ENCODE results near the gene SMIM38. TPM values are rescaled to one million over a fixed set of nuclear protein-coding genes. Genes with fewer than 3 reads are reported as not detected.

Gene SMIM38
- total and polyA plus RNA-seq, 2 experiments from 2014 or later, result 0.38 TPM; not detected in 1

DNA sequence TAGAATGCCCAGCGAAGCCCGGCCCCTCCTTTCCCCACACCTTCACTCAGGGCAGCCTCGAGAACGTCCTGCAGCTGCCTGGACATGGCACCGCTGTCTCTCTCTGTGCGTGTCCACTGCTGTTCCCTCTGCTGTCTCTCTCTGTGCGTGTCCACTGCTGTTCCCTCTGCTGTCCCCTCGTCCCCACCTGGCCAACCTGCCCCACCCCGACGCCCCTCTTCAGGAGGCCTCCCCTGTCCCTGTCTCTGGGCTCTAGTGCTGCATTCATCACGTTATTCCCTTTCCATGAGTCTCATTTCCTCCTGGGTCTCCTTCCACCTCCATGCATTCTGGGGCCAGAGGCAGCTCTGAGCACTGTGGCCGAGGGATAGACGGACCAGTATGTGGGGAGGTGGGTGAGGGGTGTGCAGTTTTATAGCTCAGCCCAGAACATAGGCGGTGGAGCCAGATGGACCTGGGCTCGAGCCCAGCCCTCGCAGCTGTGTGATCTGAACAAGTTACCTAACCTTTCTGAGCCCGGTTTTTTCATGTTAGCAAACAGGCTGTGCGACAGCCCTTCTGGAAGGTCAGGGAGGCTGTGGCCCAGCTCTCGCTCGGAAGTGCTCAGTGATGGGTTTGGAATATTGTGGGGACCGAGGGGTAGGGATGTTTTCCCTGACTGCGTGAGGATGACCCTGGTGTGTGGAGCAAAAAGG is 41.9 kb upstream of the SMIM38 start:
- ATAC-seq (no peak), DNase-seq (ENCODE audit: low spot score) (no peak)
- no peak overlapping the region for H3K4me3 ChIP-seq
- Mint-ChIP-seq H3K36me3 (ENCODE audit: low read depth) (no peaks in the 10 kb centered on the region; the same call in 2 of the 3 replicates), H3K27me3 (ENCODE audit: insufficient read depth, low read depth, poor library complexity) (peaks cover 11% of the 10 kb centered on the region), H3K4me3 (no peak overlapping the region), H3K9me3 (peaks cover 20% of the 10 kb centered on the region), H3K27ac (no peak overlapping the region), H3K4me1 (no peaks in the 10 kb centered on the region)
- no peaks in the 10 kb centered on the region for H3K9me2 ChIP-seq (ENCODE audit: insufficient read depth)
- no peak overlapping the region for H2AFZ ChIP-seq
- H3K4me2 ChIP-seq, result no peak overlapping the region
- no peaks in the 10 kb centered on the region for H3F3A ChIP-seq (replicated peaks; ENCODE audit: low read depth)
- no peak overlapping the region for H3K27ac ChIP-seq (ENCODE audit: low read depth)
- H4K20me1 ChIP-seq (replicated peaks; ENCODE audit: insufficient read depth), result no peaks in the 10 kb centered on the region
- TF ChIP-seq, protein P1, sequence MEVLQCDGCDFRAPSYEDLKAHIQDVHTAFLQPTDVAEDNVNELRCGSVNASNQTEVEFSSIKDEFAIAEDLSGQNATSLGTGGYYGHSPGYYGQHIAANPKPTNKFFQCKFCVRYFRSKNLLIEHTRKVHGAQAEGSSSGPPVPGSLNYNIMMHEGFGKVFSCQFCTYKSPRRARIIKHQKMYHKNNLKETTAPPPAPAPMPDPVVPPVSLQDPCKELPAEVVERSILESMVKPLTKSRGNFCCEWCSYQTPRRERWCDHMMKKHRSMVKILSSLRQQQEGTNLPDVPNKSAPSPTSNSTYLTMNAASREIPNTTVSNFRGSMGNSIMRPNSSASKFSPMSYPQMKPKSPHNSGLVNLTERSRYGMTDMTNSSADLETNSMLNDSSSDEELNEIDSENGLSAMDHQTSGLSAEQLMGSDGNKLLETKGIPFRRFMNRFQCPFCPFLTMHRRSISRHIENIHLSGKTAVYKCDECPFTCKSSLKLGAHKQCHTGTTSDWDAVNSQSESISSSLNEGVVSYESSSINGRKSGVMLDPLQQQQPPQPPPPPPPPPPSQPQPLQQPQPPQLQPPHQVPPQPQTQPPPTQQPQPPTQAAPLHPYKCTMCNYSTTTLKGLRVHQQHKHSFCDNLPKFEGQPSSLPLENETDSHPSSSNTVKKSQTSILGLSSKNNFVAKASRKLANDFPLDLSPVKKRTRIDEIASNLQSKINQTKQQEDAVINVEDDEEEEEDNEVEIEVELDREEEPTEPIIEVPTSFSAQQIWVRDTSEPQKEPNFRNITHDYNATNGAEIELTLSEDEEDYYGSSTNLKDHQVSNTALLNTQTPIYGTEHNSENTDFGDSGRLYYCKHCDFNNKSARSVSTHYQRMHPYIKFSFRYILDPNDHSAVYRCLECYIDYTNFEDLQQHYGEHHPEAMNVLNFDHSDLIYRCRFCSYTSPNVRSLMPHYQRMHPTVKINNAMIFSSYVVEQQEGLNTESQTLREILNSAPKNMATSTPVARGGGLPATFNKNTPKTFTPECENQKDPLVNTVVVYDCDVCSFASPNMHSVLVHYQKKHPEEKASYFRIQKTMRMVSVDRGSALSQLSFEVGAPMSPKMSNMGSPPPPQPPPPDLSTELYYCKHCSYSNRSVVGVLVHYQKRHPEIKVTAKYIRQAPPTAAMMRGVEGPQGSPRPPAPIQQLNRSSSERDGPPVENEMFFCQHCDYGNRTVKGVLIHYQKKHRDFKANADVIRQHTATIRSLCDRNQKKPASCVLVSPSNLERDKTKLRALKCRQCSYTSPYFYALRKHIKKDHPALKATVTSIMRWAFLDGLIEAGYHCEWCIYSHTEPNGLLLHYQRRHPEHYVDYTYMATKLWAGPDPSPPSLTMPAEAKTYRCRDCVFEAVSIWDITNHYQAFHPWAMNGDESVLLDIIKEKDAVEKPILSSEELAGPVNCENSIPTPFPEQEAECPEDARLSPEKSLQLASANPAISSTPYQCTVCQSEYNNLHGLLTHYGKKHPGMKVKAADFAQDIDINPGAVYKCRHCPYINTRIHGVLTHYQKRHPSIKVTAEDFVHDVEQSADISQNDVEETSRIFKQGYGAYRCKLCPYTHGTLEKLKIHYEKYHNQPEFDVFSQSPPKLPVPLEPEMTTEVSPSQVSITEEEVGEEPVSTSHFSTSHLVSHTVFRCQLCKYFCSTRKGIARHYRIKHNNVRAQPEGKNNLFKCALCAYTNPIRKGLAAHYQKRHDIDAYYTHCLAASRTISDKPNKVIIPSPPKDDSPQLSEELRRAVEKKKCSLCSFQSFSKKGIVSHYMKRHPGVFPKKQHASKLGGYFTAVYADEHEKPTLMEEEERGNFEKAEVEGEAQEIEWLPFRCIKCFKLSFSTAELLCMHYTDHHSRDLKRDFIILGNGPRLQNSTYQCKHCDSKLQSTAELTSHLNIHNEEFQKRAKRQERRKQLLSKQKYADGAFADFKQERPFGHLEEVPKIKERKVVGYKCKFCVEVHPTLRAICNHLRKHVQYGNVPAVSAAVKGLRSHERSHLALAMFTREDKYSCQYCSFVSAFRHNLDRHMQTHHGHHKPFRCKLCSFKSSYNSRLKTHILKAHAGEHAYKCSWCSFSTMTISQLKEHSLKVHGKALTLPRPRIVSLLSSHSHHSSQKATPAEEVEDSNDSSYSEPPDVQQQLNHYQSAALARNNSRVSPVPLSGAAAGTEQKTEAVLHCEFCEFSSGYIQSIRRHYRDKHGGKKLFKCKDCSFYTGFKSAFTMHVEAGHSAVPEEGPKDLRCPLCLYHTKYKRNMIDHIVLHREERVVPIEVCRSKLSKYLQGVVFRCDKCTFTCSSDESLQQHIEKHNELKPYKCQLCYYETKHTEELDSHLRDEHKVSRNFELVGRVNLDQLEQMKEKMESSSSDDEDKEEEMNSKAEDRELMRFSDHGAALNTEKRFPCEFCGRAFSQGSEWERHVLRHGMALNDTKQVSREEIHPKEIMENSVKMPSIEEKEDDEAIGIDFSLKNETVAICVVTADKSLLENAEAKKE (CRISPR knock-in tag; IDR thresholded peaks at IDR 0.05), result no peak
- TF ChIP-seq, protein P2, sequence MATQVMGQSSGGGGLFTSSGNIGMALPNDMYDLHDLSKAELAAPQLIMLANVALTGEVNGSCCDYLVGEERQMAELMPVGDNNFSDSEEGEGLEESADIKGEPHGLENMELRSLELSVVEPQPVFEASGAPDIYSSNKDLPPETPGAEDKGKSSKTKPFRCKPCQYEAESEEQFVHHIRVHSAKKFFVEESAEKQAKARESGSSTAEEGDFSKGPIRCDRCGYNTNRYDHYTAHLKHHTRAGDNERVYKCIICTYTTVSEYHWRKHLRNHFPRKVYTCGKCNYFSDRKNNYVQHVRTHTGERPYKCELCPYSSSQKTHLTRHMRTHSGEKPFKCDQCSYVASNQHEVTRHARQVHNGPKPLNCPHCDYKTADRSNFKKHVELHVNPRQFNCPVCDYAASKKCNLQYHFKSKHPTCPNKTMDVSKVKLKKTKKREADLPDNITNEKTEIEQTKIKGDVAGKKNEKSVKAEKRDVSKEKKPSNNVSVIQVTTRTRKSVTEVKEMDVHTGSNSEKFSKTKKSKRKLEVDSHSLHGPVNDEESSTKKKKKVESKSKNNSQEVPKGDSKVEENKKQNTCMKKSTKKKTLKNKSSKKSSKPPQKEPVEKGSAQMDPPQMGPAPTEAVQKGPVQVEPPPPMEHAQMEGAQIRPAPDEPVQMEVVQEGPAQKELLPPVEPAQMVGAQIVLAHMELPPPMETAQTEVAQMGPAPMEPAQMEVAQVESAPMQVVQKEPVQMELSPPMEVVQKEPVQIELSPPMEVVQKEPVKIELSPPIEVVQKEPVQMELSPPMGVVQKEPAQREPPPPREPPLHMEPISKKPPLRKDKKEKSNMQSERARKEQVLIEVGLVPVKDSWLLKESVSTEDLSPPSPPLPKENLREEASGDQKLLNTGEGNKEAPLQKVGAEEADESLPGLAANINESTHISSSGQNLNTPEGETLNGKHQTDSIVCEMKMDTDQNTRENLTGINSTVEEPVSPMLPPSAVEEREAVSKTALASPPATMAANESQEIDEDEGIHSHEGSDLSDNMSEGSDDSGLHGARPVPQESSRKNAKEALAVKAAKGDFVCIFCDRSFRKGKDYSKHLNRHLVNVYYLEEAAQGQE (IDR thresholded peaks at IDR 0.05; ENCODE audit: unreplicated experiment), result no peak
- no peak for TF ChIP-seq JUNB (IDR thresholded peaks at IDR 0.05; ENCODE audit: unreplicated experiment)
- TF ChIP-seq, protein P3, sequence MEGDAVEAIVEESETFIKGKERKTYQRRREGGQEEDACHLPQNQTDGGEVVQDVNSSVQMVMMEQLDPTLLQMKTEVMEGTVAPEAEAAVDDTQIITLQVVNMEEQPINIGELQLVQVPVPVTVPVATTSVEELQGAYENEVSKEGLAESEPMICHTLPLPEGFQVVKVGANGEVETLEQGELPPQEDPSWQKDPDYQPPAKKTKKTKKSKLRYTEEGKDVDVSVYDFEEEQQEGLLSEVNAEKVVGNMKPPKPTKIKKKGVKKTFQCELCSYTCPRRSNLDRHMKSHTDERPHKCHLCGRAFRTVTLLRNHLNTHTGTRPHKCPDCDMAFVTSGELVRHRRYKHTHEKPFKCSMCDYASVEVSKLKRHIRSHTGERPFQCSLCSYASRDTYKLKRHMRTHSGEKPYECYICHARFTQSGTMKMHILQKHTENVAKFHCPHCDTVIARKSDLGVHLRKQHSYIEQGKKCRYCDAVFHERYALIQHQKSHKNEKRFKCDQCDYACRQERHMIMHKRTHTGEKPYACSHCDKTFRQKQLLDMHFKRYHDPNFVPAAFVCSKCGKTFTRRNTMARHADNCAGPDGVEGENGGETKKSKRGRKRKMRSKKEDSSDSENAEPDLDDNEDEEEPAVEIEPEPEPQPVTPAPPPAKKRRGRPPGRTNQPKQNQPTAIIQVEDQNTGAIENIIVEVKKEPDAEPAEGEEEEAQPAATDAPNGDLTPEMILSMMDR (conservative IDR thresholded peaks at IDR 0.05; ENCODE audit: low read depth in 2 of 2), result no peak
- TF ChIP-seq STAT1 (IDR thresholded peaks at IDR 0.05; ENCODE audit: unreplicated experiment), result no peak
- TF ChIP-seq NANOG (IDR thresholded peaks at IDR 0.05; ENCODE audit: borderline replicate concordance), result no peak
- TF ChIP-seq EZH2phosphoT487 (IDR thresholded peaks at IDR 0.05; ENCODE audit: unreplicated experiment), result no peak
- TF ChIP-seq, protein P4, sequence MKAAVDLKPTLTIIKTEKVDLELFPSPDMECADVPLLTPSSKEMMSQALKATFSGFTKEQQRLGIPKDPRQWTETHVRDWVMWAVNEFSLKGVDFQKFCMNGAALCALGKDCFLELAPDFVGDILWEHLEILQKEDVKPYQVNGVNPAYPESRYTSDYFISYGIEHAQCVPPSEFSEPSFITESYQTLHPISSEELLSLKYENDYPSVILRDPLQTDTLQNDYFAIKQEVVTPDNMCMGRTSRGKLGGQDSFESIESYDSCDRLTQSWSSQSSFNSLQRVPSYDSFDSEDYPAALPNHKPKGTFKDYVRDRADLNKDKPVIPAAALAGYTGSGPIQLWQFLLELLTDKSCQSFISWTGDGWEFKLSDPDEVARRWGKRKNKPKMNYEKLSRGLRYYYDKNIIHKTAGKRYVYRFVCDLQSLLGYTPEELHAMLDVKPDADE (IDR thresholded peaks at IDR 0.05), result no peak
- TF ChIP-seq ZNF331 (CRISPR knock-in tag; IDR thresholded peaks at IDR 0.05; ENCODE audit: low read depth), result no peak
- no peak for TF ChIP-seq ZNF114 (CRISPR knock-in tag; IDR thresholded peaks at IDR 0.05)
- TF ChIP-seq CREB1 (CRISPR knock-in tag; IDR thresholded peaks at IDR 0.05; ENCODE audit: low read depth), result no peak
- TF ChIP-seq EZH2 (IDR thresholded peaks at IDR 0.05; ENCODE audit: low read depth, unreplicated experiment), result no peak
- TF ChIP-seq POLR2AphosphoS5 (IDR thresholded peaks at IDR 0.05; ENCODE audit: low read depth), result no peak
- no peaks in the 10 kb centered on the region for H3K4me1 ChIP-seq (ENCODE audit: insufficient read depth)
- H3K36me3 ChIP-seq (ENCODE audit: insufficient read depth), result no peaks in the 10 kb centered on the region
- H3K79me2 ChIP-seq (replicated peaks; ENCODE audit: insufficient read depth), result no peaks in the 10 kb centered on the region
- H3K27me3 ChIP-seq (ENCODE audit: insufficient read depth), result no peaks in the 10 kb centered on the region

All from GM23338 (cell line).